Forelimb muscle (tissue), 1 donor: ENCODE measurements around the gene LDAH. TPM values are rescaled to one million over a fixed set of nuclear protein-coding genes. Genes with fewer than 3 reads are reported as not detected.
"Not testable (repeated sequence)": the region's sequence is repeated elsewhere in the genome, so short reads cannot be mapped to it uniquely, and the experiment has no call there.

Source experiments
- DNase-seq: peaks from one replicate; pipeline ENCODE4 v3.0.0-alpha.2; 2013; ENCODE audit warnings: low read depth
- polyA plus RNA-seq: library from polyadenylated mRNA; unstranded; fragments of 120-200 nt; gene quantifications from one replicate; pipeline ENCODE4 v1.2.1, GENCODE V29; 2013; ENCODE audit not compliant: insufficient read length

LDAH gene
- polyA plus RNA-seq, 1 donor: 10.1 TPM

DNA sequence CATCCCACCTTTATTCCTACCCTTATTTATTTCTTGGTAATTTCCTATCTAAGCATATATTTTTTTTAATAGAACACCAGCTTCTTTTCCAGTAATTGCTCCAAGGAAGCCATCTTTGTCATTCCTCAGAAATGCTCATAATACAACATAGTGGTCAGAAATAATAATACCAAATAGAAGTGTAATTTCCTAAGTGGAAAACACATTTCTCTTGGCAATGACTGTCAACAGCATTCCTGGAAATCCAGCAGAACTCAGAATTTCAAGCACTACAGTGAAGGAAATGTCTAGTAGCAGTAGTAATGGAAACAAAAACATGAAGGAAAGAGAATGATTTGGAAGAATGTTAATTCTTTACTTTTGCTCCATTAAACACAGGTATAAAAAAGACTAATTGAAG, 99.4 kb downstream of the LDAH start:
- DNase-seq: no peak

GRCh38 chr2:20722592-20723240, 100.2 kb downstream of the LDAH start:
- DNase-seq: no peak

DNA sequence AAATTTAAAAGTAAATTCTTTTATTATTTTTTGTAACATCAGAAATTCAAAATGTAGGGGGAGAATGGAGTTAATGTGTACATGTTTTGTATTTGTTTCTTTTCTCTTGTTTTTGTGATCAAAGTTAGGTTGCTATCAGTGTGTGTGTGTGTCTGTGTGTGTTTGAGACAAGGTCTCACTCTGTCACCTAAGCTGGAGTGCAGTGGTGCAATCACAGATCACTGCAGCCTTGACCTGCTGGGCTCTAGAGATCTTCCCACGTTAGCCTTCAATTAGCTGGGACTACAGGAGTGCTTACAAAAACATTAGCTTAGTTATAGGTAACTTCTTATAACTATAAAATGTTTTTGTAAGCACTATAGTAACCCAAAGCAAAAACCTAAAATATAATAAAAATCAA, 105.3 kb downstream of the LDAH start:
- no peak for DNase-seq

DNA sequence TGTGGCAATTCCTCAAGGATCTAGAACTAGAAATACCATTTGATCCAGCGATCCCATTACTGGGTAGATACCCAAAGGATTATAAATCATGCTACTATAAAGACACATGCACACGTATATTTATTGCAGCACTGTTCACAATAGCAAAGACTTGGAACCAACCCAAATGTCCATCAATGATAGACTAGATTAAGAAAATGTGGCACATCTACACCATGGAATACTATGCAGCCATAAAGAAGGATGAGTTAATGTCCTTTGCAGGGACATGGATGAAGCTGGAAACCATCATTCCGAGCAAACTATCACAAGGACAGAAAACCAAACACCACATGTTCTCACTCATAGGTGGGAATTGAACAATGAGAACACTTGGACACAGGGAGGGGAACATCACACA, 106.7 kb downstream of the LDAH start:
- DNase-seq: not testable (repeated sequence)

GRCh38 chr2:20714412-20714811, 108.5 kb downstream of the LDAH start:
- not testable (repeated sequence) for DNase-seq

- not testable (repeated sequence) for DNase-seq
Measured at GRCh38 chr2:20713585-20713984, 109.3 kb downstream of the LDAH start.

DNA sequence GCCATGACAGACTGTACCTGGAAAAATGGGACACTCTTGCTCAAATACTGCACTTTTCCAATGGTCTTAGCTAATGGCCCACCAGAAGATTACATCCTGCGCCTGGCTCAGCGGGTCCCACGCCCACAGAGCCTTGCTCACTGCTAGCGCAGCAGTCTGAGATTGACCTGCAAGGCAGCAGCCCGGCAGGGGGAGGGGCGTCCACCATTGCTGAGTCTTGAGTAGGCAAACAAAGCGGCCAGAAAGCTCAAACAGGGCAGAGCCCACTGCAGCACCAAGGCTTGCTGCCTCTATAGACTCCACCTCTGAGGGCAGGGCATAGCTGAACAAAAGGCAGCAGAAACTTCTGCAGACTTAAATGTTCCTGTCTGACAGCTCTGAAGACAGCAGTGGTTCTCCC, 111.3 kb downstream of the LDAH start:
- not testable (repeated sequence) for DNase-seq

GRCh38 chr2:20707601-20708000, 115.3 kb downstream of the LDAH start:
- DNase-seq: no peak

DNA sequence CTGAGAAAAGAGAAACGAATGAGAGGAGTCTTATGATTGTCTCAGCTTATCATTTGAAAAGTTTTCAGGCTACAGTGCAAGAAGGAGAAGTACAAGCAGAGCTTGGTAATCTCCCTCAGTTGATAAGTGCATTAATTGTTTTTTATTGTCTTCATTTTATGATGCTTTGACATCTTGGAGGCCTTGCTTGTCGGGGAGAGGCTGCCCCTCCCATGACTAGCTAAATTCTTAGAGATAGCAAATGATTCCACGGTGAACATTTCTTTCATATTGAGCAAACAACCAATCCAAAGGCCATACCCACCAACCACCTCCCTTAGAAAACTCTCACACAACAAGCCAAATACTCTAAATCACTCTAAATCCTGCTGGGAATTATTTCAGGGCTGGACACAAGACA, 116.1 kb downstream of the LDAH start:
- DNase-seq: no peak

- no peak for DNase-seq
Measured at GRCh38 chr2:20706217-20706616, 116.7 kb downstream of the LDAH start.

- no peak for DNase-seq
Measured at GRCh38 chr2:20704886-20705285, 118.0 kb downstream of the LDAH start.

- DNase-seq: no peak
Measured at GRCh38 chr2:20702563-20702962, 120.3 kb downstream of the LDAH start.

DNA sequence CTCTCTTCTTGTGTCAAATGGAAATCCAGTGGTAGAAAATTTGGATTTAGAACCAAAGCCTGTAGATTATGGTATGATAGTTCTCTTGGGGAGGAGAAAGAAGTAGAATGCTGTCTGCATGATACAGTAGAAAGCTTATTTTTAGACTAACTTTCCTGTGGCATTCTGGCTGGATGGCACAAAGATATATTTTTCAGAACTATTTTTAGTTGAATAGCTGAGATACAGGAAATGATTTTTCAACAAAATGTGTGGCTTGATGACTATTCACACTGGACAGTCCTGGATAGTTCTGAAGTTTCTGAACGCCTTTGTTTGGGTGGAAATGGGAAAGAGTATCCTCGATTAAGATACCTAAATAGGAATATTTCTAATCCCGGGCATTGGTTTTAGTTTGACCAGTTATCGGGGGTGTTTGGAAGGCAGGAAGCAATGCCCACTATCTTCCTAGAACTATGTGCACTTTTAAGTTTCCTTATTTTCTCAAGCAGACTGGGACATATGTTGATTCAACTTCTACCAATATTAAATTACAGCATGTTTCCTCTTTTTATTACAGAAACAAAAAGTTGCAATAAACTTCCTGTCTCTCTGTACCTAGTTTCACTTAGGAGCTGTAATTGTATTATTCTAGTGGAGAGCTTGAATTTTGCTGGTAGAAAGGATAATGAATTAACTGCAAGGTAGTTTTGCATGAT, 123.8 kb downstream of the LDAH start:
- DNase-seq: no peak

DNA sequence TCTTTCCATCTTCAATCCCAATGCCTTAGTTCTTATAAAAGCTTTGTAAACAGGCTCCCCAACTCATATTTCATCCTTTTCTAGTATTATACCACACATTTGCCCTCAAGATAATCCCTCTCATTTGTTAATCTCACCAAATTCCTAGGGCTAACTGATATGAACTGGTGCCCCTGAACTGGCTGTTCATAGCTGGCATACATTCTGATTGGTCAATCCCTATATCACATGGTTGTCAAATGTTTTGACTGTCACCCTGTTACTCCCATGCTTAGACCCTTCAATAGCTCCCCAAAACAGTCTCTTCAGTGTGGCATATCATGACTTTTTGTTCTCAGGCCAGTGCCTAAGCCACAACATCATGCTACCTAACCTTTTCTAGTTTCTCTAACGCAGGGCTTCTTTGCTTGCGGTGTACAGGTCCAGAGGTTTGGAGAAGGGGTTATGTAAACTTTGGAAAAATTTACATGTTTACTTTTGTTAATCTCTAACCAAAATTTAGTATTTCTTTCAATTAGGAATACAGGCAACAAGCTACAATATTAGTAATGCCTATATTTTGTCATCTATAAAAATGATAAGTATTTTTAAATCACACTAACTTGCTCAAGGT, 125.5 kb downstream of the LDAH start:
- no peak for DNase-seq

DNA sequence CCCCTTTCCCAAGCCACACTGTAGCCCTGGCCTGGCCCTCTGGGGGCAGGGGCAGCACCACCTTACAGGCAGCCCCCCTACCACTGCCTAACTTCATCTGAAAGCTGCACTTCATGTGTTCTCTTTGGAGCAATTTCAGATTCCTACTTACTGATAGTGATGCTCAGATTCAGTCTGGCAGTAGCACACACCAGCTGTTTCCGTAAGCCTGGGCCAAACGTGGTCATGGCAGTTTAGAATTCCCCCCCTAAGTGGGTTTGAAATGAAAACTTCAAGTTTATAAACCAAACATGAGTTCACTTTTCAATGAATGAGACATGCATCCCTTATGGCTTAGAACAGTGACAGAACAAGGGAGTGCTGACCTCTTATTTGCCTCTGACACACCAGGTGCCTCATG, 126.5 kb downstream of the LDAH start:
- DNase-seq: no peak

- no peak for DNase-seq
Measured at GRCh38 chr2:20693317-20693716, 129.6 kb downstream of the LDAH start.

DNA sequence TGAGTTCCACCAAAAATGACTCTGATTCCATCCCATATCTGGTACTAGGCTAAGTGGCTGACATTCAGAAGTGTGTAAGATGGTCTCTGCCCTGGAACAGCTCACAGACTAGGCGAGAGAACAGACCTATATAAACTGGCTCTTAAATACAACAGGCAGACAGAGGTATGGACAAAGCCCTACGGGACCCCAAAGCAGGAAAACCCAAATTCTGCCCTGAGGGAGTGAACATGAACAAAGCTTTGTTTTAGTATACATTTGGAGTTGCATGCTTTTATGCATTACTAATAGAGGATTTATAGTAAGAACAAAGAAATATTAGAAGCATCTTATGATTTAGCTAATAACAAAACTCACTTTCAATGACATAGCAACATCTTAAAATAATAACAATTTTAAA, 130.8 kb downstream of the LDAH start:
- DNase-seq: no peak

DNA sequence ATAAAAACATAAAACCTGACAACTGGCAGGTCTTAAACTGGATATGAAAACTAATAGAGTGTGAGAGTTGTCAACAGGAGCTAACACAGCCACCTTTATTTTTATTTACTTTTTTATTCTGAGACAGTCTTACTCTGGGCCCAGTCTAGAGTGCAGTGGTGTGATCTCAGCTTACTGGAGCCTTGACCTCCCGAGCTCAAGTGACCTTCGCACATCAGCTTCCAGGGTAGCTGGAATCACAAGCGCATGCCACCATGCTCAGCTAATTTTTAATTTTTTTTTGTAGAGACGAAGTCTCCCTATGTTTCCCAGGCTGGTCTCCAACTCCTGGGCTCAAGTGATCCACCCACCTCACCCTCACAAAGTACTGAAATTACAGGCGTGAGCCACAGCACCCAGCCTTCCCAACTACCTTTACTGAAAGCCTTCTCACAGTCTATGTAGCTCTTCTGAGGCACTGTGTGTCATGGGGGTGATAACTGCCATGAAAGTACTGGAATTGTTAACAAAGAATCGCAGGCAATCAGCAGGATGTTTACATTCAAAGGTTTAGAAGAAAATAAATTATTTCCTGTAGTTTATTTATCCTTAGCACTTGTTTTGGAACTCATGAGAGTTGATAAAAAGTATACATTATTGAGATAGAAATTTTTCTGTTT, 131.7 kb downstream of the LDAH start:
- DNase-seq: no peak

- no peak for DNase-seq
Measured at GRCh38 chr2:20689428-20690264, 133.3 kb downstream of the LDAH start.

- no peak for DNase-seq
Measured at GRCh38 chr2:20687260-20687832, 135.6 kb downstream of the LDAH start.

- no peak for DNase-seq
Measured at GRCh38 chr2:20684581-20685063, 138.3 kb downstream of the LDAH start.
